ENCODE results near the gene MBOAT2. TPM values are rescaled to one million over a fixed set of nuclear protein-coding genes. Genes with fewer than 3 reads are reported as not detected.
A peak's percentile ranks its signal among the peaks of the same experiment; 100 is the strongest.
"Not testable (repeated sequence)": the region's sequence is repeated elsewhere in the genome, so short reads cannot be mapped to it uniquely, and the experiment has no call there.

Gene MBOAT2, protein sequence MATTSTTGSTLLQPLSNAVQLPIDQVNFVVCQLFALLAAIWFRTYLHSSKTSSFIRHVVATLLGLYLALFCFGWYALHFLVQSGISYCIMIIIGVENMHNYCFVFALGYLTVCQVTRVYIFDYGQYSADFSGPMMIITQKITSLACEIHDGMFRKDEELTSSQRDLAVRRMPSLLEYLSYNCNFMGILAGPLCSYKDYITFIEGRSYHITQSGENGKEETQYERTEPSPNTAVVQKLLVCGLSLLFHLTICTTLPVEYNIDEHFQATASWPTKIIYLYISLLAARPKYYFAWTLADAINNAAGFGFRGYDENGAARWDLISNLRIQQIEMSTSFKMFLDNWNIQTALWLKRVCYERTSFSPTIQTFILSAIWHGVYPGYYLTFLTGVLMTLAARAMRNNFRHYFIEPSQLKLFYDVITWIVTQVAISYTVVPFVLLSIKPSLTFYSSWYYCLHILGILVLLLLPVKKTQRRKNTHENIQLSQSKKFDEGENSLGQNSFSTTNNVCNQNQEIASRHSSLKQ
- 40.7 TPM for total RNA-seq

GRCh38 chr2:9003616-9004337 is at the start of gene MBOAT2:
TSS of gene MBOAT2 (minus strand) at chr2:9003684. CDS start at chr2:9003614, 70 bp downstream.
- peak; percentile 87 for DNase-seq (ENCODE audit: low spot score)

- DNase-seq (ENCODE audit: low spot score): no peak
Measured at GRCh38 chr2:9052821-9053533, 49.5 kb upstream of the MBOAT2 start.

DNA sequence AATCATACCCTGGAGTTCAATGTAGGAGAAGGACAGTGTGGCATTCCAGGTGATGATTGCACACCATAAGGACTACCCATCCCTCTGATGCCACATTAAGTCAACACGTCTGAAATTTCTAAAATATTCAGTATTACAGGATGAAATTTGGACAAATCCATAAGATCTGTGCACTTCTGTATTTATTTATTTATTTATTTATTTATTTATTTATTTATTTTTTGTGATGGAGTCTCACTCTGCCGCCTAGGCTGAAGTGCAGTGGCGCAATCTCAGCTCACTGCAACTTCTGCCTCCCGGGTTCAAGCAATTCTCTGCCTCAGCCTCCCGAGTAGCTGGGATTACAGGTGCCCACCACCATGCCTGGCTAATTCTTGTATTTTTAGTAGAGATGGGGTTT is 48.0 kb upstream of the MBOAT2 start:
- DNase-seq (ENCODE audit: low spot score): not testable (repeated sequence)

GRCh38 chr2:9050122-9050809 is 46.8 kb upstream of the MBOAT2 start:
- DNase-seq (ENCODE audit: low spot score): no peak

DNA sequence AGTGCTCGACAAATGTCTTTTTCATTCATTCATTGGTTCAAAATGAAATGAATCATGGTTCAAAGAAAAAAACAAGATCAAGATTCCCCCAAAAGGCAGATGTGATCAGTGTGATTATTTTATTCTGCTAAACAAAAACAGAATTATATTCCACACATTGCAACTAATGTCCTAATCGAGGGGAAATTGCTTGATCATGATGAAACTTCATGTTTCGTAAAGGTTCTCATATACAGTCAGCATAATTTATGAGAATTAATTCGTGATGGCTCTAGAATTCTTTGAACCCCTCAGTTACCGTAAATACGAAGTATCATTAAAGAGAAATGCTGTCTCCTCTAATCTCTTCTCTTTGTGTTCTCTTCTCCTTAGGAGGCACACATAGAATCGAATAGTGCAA is 42.1 kb upstream of the MBOAT2 start:
- DNase-seq (ENCODE audit: low spot score): no peak

GRCh38 chr2:9043491-9043890 is 40.0 kb upstream of the MBOAT2 start:
- DNase-seq (ENCODE audit: low spot score): not testable (repeated sequence)

GRCh38 chr2:9037166-9037565 is 33.7 kb upstream of the MBOAT2 start:
- DNase-seq (ENCODE audit: low spot score): no peak

GRCh38 chr2:9033385-9034168 is 30.1 kb upstream of the MBOAT2 start:
- DNase-seq (ENCODE audit: low spot score): no peak

GRCh38 chr2:9032536-9033255 is 29.2 kb upstream of the MBOAT2 start:
- DNase-seq (ENCODE audit: low spot score): no peak

DNA sequence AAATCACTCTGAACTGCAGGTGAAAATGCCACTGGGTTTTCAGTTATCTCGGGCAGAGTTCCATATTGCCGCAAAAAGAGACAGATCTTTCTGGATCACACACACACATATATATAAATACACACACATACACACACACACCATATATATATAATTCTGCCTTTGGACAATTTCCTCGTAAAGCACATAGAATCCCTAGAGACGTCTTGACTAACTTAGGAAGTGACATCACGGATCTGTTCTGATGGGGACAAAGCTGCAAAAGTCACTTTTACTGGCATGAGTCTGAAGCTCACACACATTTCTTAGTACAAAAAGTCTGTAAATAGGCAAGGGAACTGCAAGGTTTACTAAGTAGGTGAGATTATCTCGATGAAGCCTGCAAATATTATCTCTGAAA is 28.6 kb upstream of the MBOAT2 start:
- no peak for DNase-seq (ENCODE audit: low spot score)

GRCh38 chr2:9031246-9031645 is 27.8 kb upstream of the MBOAT2 start:
- no peak for DNase-seq (ENCODE audit: low spot score)

DNA sequence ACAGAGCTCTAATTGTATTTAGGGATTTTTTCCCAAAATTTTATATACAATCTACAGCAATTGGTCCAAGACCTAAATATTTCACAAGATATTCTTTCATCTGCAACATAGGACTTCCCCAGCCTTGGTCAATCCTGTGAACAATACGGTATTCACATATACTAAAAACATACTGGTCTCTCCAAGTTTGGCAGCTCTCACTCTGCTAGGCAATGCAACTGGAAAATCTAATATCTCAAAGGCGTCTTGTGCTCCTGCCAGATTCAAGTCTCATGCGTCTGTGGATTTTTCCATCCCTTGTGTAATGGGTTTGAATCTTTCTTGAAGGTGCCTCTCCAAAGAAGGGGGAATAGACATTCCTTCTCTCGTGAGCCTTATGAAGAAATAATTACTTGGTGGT is 27.4 kb upstream of the MBOAT2 start:
- DNase-seq (ENCODE audit: low spot score): no peak

DNA sequence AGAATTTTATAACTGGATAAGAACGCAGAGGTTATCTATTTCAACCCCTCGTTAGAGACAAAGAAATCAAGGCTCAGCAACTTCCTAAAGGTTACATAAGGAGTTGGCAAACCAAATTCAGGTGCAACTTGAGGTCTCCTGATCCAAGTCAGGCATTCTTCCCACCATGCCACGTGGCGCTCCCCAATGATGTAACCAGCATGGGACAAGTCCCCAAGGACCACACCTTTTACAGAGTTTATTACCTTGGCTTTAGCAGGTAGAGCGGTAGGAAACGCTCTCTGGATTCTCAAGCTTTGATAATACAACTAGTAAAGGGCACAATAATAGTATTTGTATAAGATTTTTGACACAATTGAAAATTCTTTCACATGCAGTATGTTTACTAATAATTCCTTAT is 26.7 kb upstream of the MBOAT2 start:
- DNase-seq (ENCODE audit: low spot score): no peak

GRCh38 chr2:9029721-9030120 is 26.2 kb upstream of the MBOAT2 start:
- DNase-seq (ENCODE audit: low spot score): no peak

DNA sequence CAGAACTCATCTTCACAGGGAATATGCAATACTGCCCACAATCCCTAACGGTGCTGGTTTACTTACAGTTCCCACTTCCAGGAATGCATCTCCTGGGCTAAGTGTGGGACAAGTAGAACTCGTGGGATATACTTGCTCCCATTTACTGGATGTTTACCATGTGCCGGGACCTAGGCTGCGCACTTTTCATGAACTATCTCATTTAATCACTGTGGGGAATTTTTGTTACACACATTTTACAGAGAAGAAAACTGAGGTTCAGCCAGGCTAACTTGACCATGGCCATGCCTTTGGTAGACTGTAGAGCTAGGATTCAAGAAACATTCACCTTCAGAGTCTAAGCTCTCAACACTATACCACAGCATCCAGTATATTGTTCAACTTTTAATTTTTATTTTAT is 24.4 kb upstream of the MBOAT2 start:
- DNase-seq (ENCODE audit: low spot score): no peak

DNA sequence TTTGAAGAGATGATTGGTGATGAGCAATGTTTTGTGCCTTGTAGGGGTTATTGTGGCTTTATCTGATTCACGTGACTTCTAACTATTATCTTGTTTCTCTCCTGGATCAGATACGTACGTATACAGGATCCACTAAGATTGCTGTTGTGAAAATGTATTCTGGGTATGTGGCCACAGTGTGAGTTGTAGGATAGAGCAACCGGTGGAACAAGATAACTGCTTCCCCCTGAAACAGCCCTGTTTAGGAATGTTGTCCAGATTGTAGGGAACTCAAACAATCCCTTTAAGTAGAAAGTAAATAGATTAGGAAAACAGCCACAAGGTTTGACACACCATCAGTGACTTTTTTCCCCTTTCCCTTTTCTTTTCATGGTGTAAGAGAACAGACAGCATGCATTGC is 22.3 kb upstream of the MBOAT2 start:
- DNase-seq (ENCODE audit: low spot score): no peak

DNA sequence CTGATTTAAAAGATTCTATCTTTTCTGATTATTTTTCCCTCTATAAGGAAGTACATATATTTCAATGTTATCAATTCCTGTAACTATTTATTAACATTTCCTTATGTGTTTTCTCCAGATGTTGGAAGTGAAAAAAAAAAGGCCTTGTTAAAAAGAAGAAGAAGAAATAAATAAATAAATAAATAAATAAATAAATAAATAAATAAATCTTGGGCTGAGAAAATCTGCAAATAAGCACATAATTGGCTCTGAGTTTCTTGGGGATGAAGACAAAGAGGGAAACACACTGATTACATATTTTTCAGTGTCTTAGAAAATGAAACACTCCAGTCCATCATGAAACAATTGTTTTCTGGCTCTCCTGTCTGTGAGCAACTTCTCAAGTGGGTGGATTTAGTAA is 21.1 kb upstream of the MBOAT2 start:
- no peak for DNase-seq (ENCODE audit: low spot score)

- no peak for DNase-seq (ENCODE audit: low spot score)
Measured at GRCh38 chr2:9021563-9022211, 18.2 kb upstream of the MBOAT2 start.

DNA sequence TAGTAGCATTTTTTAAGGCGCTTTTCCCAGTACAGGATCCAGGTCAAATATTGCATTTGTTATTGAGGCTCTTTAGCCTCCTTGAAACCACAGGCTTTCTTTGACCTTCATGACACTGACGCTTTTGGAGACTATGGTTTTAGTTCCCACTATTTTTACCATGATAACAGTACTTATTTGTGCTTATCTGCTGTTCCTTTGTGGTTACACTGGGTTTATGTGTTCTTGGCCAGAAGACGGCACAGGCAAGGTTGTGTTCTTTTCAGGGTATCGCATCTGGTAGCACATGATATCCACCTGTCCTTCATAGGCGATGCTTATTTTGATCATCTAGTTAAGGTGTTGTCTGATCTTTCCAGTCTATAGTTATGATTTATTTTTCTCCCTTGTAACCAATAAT is 16.8 kb upstream of the MBOAT2 start:
- DNase-seq (ENCODE audit: low spot score): no peak

- DNase-seq (ENCODE audit: low spot score): no peak
Measured at GRCh38 chr2:9018534-9018933, 15.1 kb upstream of the MBOAT2 start.

Measured in ureter (tissue), 1 donor.